Gastrocnemius medialis (tissue), 4 donors: ENCODE results near the gene JAG1. TPM values are rescaled to one million over a fixed set of nuclear protein-coding genes. Genes with fewer than 3 reads are reported as not detected.
A peak's percentile ranks its signal among the peaks of the same experiment; 100 is the strongest.
"Not testable (repeated sequence)": the region's sequence is repeated elsewhere in the genome, so short reads cannot be mapped to it uniquely, and the experiment has no call there.

Source experiments
- ATAC-seq, 2 donors: fragments of 150-250 bp; one replicate each; pipeline ENCODE4 v1.9.1; 2016
- DNase-seq, 2 donors: peaks; one replicate each; pipeline ENCODE4 v3.0.0-alpha.2; 2019
- H3K27ac ChIP-seq, 4 donors: fragments of 200-600 bp; sonication (generic); 1 replicate in 1 of 4; 2 replicates in 3 of 4; pipeline ENCODE4 v1.5.1; 2016 to 2018; ENCODE audit warnings: mild to moderate bottlenecking in 2 of 4, moderate library complexity in 1 of 4
- H3K27me3 ChIP-seq, 3 donors: fragments of 200-600 bp; sonication (generic) in 2 of 3; 1 replicate in 1 of 3; 2 replicates in 2 of 3; pipeline versions ENCODE4 v1.5.1 to v1.6.0; 2016 to 2019; ENCODE audit warnings: mild to moderate bottlenecking in 1 of 3, moderate library complexity in 1 of 3
- H3K36me3 ChIP-seq, 2 donors: fragments of 200-600 bp; sonication (generic) in 1 of 2; one replicate each; pipeline ENCODE4 v1.5.1; 2017 to 2018
- H3K4me1 ChIP-seq, 2 donors: fragments of 200-600 bp; sonication (generic) in 1 of 2; one replicate each; pipeline ENCODE4 v1.5.1; 2016 to 2017; ENCODE audit warnings: mild to moderate bottlenecking in 2 of 2
- H3K4me3 ChIP-seq, 4 donors: fragments of 200-600 bp; sonication (generic) in 3 of 4; 1 replicate in 1 of 4; 2 replicates in 3 of 4; pipeline ENCODE4 v1.5.1; 2016 to 2019; ENCODE audit warnings: mild to moderate bottlenecking in 2 of 4
- H3K9me3 ChIP-seq, 3 donors: fragments of 200-600 bp; sonication (generic) in 2 of 3; 1 replicate in 1 of 3; 2 replicates in 2 of 3; pipeline ENCODE4 v1.5.1; 2016 to 2019
- POLR2A ChIP-seq, 2 donors: fragments of 450-650 bp; IDR thresholded peaks; one replicate each; pipeline ENCODE4 v1.6.1; 2017; ENCODE audit warnings: antibody characterized with exemption in 2 of 2, mild to moderate bottlenecking in 2 of 2, moderate library complexity in 2 of 2
- in situ Hi-C, 4 donors: fragments of 200-750 bp; cut with MboI; loops; one replicate each; pipeline versions ENCODE4 v1.15.0 to v1.8.0; 2017; ENCODE audit warnings: low sequenced_read_pairs in 4 of 4
- intact Hi-C: fragments of 100-400 bp; cut with DNase I; formaldehyde crosslinking; loops from one replicate; pipeline ENCODE4 v1.15.1; 2023; ENCODE audit warnings: low total_unique reads
- total RNA-seq, 4 donors: library from RNA; depleted of rRNA; stranded (reverse); fragments of >200 nt; gene quantifications; one replicate each; pipeline versions ENCODE4 v1.1.0 to v1.2.3, GENCODE V29; 2016
- TF ChIP-seq, protein P1 (sequence below), 5 experiments: fragments of 450-650 bp in 3 of 5; fragments of 200-600 bp in 2 of 5; sonication (generic) in 2 of 5; IDR thresholded peaks in 4 of 5; conservative IDR thresholded peaks in 1 of 5; 1 replicate in 4 of 5; 2 replicates in 1 of 5; pipeline ENCODE4 v1.5.1; 2016 to 2019; ENCODE audit warnings: antibody characterized with exemption in 5 of 5, mild to moderate bottlenecking in 3 of 5, moderate library complexity in 3 of 5

The JAG1 gene
- total RNA-seq, 4 donors from 2014 or later: 10.3 to 19.6 (median 13.2) TPM

DNA sequence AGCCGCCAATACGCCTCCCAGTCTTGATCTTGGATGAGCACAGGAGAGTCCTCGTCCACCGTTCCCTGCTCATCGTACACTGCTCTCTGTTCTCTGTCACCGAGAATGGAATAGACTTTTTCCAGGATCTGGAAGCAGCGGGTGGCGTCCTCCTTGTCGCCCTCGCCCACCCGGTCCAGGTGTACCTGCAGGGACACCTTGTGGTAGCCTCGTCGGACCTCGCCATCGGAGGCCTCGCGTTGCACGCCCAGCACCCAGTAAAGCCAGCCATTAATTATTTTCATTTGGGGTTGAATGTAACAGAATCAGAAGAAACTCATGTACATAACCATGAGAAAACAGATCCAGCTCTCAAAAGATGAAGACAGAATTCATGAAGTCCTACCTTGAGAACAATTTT lies 59.9 kb downstream of the JAG1 start:
- Histone ChIP-seq H3K27me3 (no peaks in the 10 kb centered on the region), H3K9me3 (no peaks in the 10 kb centered on the region), H3K4me3 (no peak overlapping the region), H3K4me1 (no peaks in the 10 kb centered on the region), H3K36me3 (no peaks in the 10 kb centered on the region), H3K27ac (no peak overlapping the region)
- no peak for ATAC-seq
- intact Hi-C loops (no loop called here), in situ Hi-C loops (no loop called here)
- no peak for DNase-seq
- TF ChIP-seq, protein P1, sequence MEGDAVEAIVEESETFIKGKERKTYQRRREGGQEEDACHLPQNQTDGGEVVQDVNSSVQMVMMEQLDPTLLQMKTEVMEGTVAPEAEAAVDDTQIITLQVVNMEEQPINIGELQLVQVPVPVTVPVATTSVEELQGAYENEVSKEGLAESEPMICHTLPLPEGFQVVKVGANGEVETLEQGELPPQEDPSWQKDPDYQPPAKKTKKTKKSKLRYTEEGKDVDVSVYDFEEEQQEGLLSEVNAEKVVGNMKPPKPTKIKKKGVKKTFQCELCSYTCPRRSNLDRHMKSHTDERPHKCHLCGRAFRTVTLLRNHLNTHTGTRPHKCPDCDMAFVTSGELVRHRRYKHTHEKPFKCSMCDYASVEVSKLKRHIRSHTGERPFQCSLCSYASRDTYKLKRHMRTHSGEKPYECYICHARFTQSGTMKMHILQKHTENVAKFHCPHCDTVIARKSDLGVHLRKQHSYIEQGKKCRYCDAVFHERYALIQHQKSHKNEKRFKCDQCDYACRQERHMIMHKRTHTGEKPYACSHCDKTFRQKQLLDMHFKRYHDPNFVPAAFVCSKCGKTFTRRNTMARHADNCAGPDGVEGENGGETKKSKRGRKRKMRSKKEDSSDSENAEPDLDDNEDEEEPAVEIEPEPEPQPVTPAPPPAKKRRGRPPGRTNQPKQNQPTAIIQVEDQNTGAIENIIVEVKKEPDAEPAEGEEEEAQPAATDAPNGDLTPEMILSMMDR (IDR thresholded peaks at IDR 0.05 in 4 of 5, conservative IDR thresholded peaks at IDR 0.05 in 1 of 5): no peak
- no peak for TF ChIP-seq POLR2A (IDR thresholded peaks at IDR 0.05)

GRCh38 chr20:10613426-10613825 lies 60.4 kb downstream of the JAG1 start:
- H3K4me3 ChIP-seq, intact Hi-C loops, ATAC-seq, H3K9me3 ChIP-seq, DNase-seq, H3K27ac ChIP-seq, H3K4me1 ChIP-seq, in situ Hi-C loops, H3K27me3 ChIP-seq, H3K36me3 ChIP-seq: not testable (repeated sequence)

- H3K27me3 ChIP-seq: no peaks in the 10 kb centered on the region
- intact Hi-C loops: no loop called here
- no peak for ATAC-seq
- H3K27ac ChIP-seq: no peak overlapping the region
- DNase-seq: peak in 1 of 2 donors; percentile 35
- H3K4me3 ChIP-seq: no peak overlapping the region
- no peaks in the 10 kb centered on the region for H3K9me3 ChIP-seq
- H3K36me3 ChIP-seq: no peaks in the 10 kb centered on the region
- H3K4me1 ChIP-seq: no peaks in the 10 kb centered on the region
- TF ChIP-seq, protein P1 (IDR thresholded peaks at IDR 0.05 in 4 of 5, conservative IDR thresholded peaks at IDR 0.05 in 1 of 5): peak in 3 of 5 experiments; percentile 26 to 51 (median 30)
- TF ChIP-seq POLR2A (IDR thresholded peaks at IDR 0.05): no peak
- in situ Hi-C loops: no loop called here
Observed at GRCh38 chr20:10611357-10611756, 62.4 kb downstream of the JAG1 start.

DNA sequence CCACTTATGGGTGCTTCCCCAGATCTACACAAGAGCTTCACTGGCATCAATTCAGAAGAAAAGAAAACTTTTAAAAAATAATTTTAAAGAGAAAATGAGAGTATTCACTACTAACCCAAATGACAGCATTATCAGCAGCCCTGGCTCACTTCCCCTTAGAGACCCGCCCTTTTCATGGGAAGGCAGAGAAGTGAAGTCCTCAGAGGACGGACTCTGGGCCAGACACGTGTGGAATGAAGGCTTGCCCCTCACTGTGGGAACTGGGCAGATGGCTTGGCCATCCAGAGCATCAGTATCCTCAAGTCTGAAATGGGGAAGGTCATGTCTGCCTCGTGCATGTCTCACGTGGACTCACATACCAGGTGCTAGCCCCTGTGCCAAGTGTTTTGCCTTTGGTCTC lies 63.5 kb downstream of the JAG1 start:
- Histone ChIP-seq H3K27ac (peak overlapping the region in 3 of 4 donors; percentile 62 to 75 (median 67)), H3K27me3 (no peaks in the 10 kb centered on the region), H3K4me1 (no peaks in the 10 kb centered on the region), H3K36me3 (no peaks in the 10 kb centered on the region), H3K4me3 (no peak overlapping the region), H3K9me3 (no peaks in the 10 kb centered on the region)
- in situ Hi-C loops (no loop called here), intact Hi-C loops (no loop called here)
- ATAC-seq (no peak), DNase-seq (no peak)
- TF ChIP-seq, protein P1 (IDR thresholded peaks at IDR 0.05 in 4 of 5, conservative IDR thresholded peaks at IDR 0.05 in 1 of 5): no peak
- TF ChIP-seq POLR2A (IDR thresholded peaks at IDR 0.05): no peak

- H3K4me1 ChIP-seq: no peaks in the 10 kb centered on the region
Observed at GRCh38 chr20:10609770-10610169, 64.0 kb downstream of the JAG1 start.

More at GRCh38 chr20:10609770-10610169, 64.0 kb downstream of the JAG1 start:
- H3K27ac ChIP-seq: peak overlapping the region; percentile 62 to 75 (median 68)
- H3K36me3 ChIP-seq: no peaks in the 10 kb centered on the region
- no peak for TF ChIP-seq POLR2A (IDR thresholded peaks at IDR 0.05)
- TF ChIP-seq, protein P1 (IDR thresholded peaks at IDR 0.05 in 4 of 5, conservative IDR thresholded peaks at IDR 0.05 in 1 of 5): no peak
- intact Hi-C loops (no loop called here), in situ Hi-C loops (no loop called here)
- H3K27me3 ChIP-seq: no peaks in the 10 kb centered on the region
- H3K4me3 ChIP-seq: no peak overlapping the region
- DNase-seq: no peak
- no peaks in the 10 kb centered on the region for H3K9me3 ChIP-seq
- ATAC-seq: no peak
